ENCODE data around the gene ATP8B4. TPM values are rescaled to one million over a fixed set of nuclear protein-coding genes. Genes with fewer than 3 reads are reported as not detected.
"Not testable (repeated sequence)": the region's sequence is repeated elsewhere in the genome, so short reads cannot be mapped to it uniquely, and the experiment has no call there.

ATP8B4 gene
- total and polyA plus RNA-seq, 12 donors = 2.1 to 23.9 (median 4.9) TPM

DNA sequence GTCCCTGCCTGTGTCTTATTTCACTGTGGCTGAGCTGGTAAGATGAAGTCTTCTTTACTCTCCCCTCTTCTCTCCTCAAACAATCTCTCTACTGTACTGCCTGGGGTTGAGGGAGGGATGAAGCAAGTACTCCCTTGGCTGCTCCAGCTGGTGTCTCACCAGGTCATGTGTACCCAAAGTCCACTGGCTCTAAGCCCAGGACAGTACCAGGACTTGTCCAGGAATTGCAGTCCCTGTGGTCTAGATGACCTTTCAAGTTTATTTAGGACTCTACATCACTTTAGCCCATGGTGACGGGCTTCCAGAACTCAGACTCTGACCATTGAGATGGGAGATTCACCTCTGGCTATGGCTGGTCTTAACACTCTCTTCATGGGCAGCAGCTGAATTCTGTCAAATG is 45.4 kb upstream of the ATP8B4 start:
- intact Hi-C loops (cut with DNase I) = no loop called here
- DNase-seq = peak in 6 of 7 donors; percentile 56 to 82 (median 72)
- H3K4me3 ChIP-seq = no peak overlapping the region
- H3K27ac ChIP-seq = peak overlapping the region in 1 of 5 donors; percentile 11
- H3K9me3 ChIP-seq (replicated peaks in 1 of 3) = no peaks in the 10 kb centered on the region
- no peaks in the 10 kb centered on the region for H3K36me3 ChIP-seq (replicated peaks in 1 of 2)
- WGBS, 4 donors = 71 to 92% (median 82%) methylated on average over 1 of the region's 1 CpG
- H3K4me1 ChIP-seq (replicated peaks in 1 of 2) = peaks cover 18 to 21% of the 10 kb centered on the region in 2 donors
- TF ChIP-seq, protein P1, sequence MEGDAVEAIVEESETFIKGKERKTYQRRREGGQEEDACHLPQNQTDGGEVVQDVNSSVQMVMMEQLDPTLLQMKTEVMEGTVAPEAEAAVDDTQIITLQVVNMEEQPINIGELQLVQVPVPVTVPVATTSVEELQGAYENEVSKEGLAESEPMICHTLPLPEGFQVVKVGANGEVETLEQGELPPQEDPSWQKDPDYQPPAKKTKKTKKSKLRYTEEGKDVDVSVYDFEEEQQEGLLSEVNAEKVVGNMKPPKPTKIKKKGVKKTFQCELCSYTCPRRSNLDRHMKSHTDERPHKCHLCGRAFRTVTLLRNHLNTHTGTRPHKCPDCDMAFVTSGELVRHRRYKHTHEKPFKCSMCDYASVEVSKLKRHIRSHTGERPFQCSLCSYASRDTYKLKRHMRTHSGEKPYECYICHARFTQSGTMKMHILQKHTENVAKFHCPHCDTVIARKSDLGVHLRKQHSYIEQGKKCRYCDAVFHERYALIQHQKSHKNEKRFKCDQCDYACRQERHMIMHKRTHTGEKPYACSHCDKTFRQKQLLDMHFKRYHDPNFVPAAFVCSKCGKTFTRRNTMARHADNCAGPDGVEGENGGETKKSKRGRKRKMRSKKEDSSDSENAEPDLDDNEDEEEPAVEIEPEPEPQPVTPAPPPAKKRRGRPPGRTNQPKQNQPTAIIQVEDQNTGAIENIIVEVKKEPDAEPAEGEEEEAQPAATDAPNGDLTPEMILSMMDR (IDR thresholded peaks at IDR 0.05) = no peak
- no peaks in the 10 kb centered on the region for H3K27me3 ChIP-seq

DNA sequence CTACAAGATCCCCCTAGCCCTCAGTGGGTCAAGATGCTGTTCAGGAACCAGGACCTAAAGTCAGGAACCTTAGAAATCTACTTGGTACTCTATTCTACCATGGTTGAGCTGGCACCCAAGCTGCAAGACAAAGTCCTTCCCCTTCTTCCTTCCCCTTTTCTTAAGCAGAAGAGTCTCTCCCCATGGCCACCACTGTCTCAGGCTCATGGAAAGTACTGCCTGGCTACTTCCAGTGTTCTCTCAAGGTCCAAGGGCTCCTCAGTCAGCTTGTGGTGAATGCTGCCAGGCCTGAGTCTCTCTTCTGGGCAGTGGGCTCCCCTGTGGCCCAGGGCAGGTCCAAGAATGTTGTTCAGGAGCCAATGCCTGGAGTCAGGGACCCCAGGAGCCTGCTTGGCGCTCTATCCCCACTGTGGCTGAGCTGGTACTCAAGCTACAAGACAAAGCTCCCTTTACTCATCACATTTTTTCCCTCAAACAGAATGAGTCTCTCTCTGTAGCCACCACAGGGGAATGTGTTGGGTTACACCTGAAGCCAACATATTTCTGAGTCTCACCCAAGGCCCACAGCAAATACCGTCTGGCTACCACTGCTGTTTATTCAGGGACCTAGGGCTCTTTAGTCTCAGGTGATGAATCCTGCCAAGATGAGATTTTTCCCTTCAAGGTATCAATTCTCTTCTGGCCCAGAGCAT is 44.8 kb upstream of the ATP8B4 start:
- 63 to 100% (median 96%) methylated on average over 2 of the region's 2 CpGs for WGBS, 4 donors
- DNase-seq = no peak
- intact Hi-C loops (cut with DNase I) = no loop called here
- Histone ChIP-seq H3K4me3 (no peak overlapping the region), H3K27me3 (no peaks in the 10 kb centered on the region), H3K27ac (no peak overlapping the region), H3K9me3 (replicated peaks in 1 of 3) (no peaks in the 10 kb centered on the region), H3K36me3 (replicated peaks in 1 of 2) (no peaks in the 10 kb centered on the region), H3K4me1 (replicated peaks in 1 of 2) (peaks cover 18 to 21% of the 10 kb centered on the region in 2 donors)
- TF ChIP-seq POLR2A (IDR thresholded peaks at IDR 0.05) = no peak

DNA sequence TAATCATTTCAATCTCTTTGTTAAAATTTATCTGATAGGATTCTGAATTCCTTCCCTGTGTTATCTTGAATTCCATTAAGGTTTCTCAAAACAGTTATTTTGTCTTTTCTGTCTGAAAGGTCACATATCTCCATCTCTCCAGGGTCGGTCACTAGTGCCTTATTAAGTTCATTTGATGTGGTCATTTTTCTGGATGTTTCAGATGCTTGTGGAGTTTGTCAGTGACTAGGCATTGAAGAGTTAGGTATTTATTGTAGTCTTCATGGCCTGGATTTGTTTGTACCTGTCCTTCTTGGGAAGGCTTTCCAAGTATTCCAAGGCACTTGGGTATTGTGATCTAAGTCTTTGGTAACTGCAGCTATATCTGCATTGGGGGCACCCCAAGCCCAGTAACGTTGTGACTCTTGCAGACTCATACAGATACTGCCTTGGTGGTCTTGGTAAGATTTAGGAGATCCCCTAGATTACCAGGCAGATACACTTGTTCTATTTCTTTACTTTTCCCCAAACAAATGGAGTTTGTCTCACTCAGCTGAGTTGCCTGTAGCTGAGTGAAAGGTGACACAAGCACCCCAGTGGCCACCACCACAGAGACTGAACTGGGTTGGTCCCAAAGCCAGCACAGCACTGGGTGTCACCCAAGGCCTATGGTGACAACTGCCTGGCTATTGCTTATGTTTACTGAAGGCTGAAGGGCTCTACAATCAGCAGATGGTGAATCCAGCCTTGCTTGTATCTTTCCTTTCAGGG is 44.1 kb upstream of the ATP8B4 start:
- Histone ChIP-seq H3K4me3 (no peak overlapping the region), H3K9me3 (replicated peaks in 1 of 3) (no peaks in the 10 kb centered on the region), H3K4me1 (replicated peaks in 1 of 2) (peaks cover 18 to 21% of the 10 kb centered on the region in 2 donors), H3K27ac (no peak overlapping the region), H3K27me3 (no peaks in the 10 kb centered on the region), H3K36me3 (replicated peaks in 1 of 2) (no peaks in the 10 kb centered on the region)
- DNase-seq = no peak
- no peak for TF ChIP-seq POLR2A (IDR thresholded peaks at IDR 0.05)
- TF ChIP-seq, protein P1 (IDR thresholded peaks at IDR 0.05) = no peak
- WGBS, 4 donors = 60 to 74% (median 67%) methylated on average over 2 of the region's 2 CpGs
- intact Hi-C loops (cut with DNase I) = no loop called here

DNA sequence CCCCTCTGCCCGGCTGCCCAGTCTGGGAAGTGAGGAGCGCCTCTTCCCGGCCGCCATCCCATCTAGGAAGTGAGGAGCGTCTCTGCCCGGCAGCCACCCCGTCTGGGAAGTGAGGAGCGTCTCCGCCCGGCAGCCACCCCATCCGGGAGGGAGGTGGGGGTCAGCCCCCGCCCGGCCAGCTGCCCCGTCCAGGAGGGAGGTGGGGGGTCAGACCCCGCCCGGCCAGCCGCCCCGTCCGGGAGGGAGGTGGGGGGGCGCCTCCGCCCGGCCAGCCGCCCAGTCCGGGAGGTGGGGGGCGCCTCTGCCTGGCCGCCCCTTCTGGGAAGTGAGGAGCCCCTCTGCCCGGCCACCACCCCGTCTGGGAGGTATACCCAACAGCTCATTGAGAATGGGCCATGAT is 39.2 kb upstream of the ATP8B4 start:
- intact Hi-C loops (cut with DNase I) = not testable (repeated sequence)

DNA sequence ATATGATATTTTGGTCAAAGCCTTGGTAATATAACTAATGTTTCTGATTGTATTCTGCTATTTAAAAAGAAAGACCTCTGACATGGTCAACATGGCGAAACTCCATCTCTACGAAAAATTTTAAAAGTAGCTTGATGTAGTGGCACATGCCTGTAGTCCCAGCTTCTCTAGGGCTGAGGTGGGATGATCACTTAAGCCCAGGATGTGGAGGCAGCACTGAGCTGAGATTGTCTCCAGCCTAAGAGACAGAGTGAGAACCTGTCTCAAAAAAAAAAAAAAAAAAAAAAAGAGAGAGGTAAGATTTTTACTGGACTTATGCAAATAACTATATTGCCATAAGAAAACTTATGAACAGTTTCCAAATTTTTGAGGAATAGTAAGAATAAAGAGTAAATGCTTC is 32.4 kb upstream of the ATP8B4 start:
- TF ChIP-seq POLR2A (IDR thresholded peaks at IDR 0.05) = no peak
- TF ChIP-seq, protein P1 (IDR thresholded peaks at IDR 0.05) = no peak
- H3K9me3 ChIP-seq (replicated peaks in 1 of 3) = no peaks in the 10 kb centered on the region
- H3K27ac ChIP-seq = no peak overlapping the region
- intact Hi-C loops (cut with DNase I) = no loop called here
- no peaks in the 10 kb centered on the region for H3K27me3 ChIP-seq
- H3K36me3 ChIP-seq (replicated peaks in 1 of 2) = no peaks in the 10 kb centered on the region
- no peaks in the 10 kb centered on the region for H3K4me1 ChIP-seq (replicated peaks in 1 of 2)
- no peak for DNase-seq
- WGBS, 4 donors = 84 to 93% (median 90%) methylated on average over 2 of the region's 2 CpGs
- H3K4me3 ChIP-seq = no peak overlapping the region

More for the DNA sequence above, 39.2 kb upstream of the ATP8B4 start:
- WGBS, 4 donors = 81 to 97% (median 91%) methylated on average over 3 to 27 of the region's 28 CpGs
- H3K27ac ChIP-seq; DNase-seq; H3K27me3 ChIP-seq; H3K4me1 ChIP-seq (replicated peaks in 1 of 2); H3K36me3 ChIP-seq (replicated peaks in 1 of 2); H3K9me3 ChIP-seq (replicated peaks in 1 of 3); H3K4me3 ChIP-seq: not testable (repeated sequence)
